Activated T-cell treated with anti-CD3 and anti-CD28 coated beads, Interleukin-2, amount 50 U/mL, for 24 hours (primary cell): ENCODE measurements around the gene ABCC3.

Source experiments
- DNase-seq: peaks from one replicate; pipeline ENCODE4 v3.0.0-alpha.2; 2020
- H3K27ac Mint-ChIP-seq: 2 replicates; pipeline ENCODE4 v1.8.0; 2020; ENCODE audit warnings: mild to moderate bottlenecking, mixed read lengths
- H3K27me3 Mint-ChIP-seq: 2 replicates; pipeline ENCODE4 v1.8.0; 2020; ENCODE audit warnings: mixed read lengths
- H3K36me3 Mint-ChIP-seq: 2 replicates; pipeline ENCODE4 v1.8.0; 2020; ENCODE audit warnings: low read depth, mixed read lengths
- H3K4me1 Mint-ChIP-seq: 2 replicates; pipeline ENCODE4 v1.8.0; 2020; ENCODE audit warnings: low read depth, mixed read lengths
- H3K4me3 Mint-ChIP-seq: 2 replicates; pipeline ENCODE4 v1.8.0; 2020; ENCODE audit warnings: mild to moderate bottlenecking, moderate library complexity, mixed read lengths
- H3K9me3 Mint-ChIP-seq: 2 replicates; pipeline ENCODE4 v1.8.0; 2020; ENCODE audit warnings: mixed read lengths

Gene ABCC3

GRCh38 chr17:50658616-50659015 is 23.9 kb downstream of the ABCC3 start:
- no peaks in the 10 kb centered on the region for H3K9me3 Mint-ChIP-seq
- H3K27ac Mint-ChIP-seq, result no peak overlapping the region
- DNase-seq, result no peak
- H3K36me3 Mint-ChIP-seq, result no peaks in the 10 kb centered on the region
- H3K4me3 Mint-ChIP-seq, result no peak overlapping the region
- peaks cover 16% of the 10 kb centered on the region for H3K4me1 Mint-ChIP-seq
- H3K27me3 Mint-ChIP-seq, result peaks cover 5% of the 10 kb centered on the region

GRCh38 chr17:50659179-50659578 is 24.5 kb downstream of the ABCC3 start:
- no peak overlapping the region for H3K27ac Mint-ChIP-seq
- H3K36me3 Mint-ChIP-seq, result no peaks in the 10 kb centered on the region
- H3K4me3 Mint-ChIP-seq, result no peak overlapping the region
- no peak for DNase-seq
- peaks cover 5% of the 10 kb centered on the region for H3K27me3 Mint-ChIP-seq
- no peaks in the 10 kb centered on the region for H3K9me3 Mint-ChIP-seq
- H3K4me1 Mint-ChIP-seq, result peaks cover 16% of the 10 kb centered on the region

GRCh38 chr17:50660042-50660886 is 25.6 kb downstream of the ABCC3 start:
- H3K4me3 Mint-ChIP-seq, result no peak overlapping the region
- peaks cover 16% of the 10 kb centered on the region for H3K4me1 Mint-ChIP-seq
- no peaks in the 10 kb centered on the region for H3K9me3 Mint-ChIP-seq
- peak overlapping the region; percentile 11 for H3K27ac Mint-ChIP-seq
- peaks cover 5% of the 10 kb centered on the region for H3K27me3 Mint-ChIP-seq
- DNase-seq, result no peak
- no peaks in the 10 kb centered on the region for H3K36me3 Mint-ChIP-seq

GRCh38 chr17:50660887-50661345 is 26.2 kb downstream of the ABCC3 start:
- Mint-ChIP-seq H3K4me1 (peaks cover 16% of the 10 kb centered on the region), H3K36me3 (no peaks in the 10 kb centered on the region), H3K4me3 (no peak overlapping the region), H3K27ac (peak overlapping the region; percentile 92), H3K27me3 (peaks cover 5% of the 10 kb centered on the region), H3K9me3 (no peaks in the 10 kb centered on the region)
- no peak for DNase-seq

GRCh38 chr17:50661348-50661747 is 26.7 kb downstream of the ABCC3 start:
- peaks cover 16% of the 10 kb centered on the region for H3K4me1 Mint-ChIP-seq
- no peak overlapping the region for H3K4me3 Mint-ChIP-seq
- no peaks in the 10 kb centered on the region for H3K36me3 Mint-ChIP-seq
- H3K9me3 Mint-ChIP-seq, result no peaks in the 10 kb centered on the region
- peak overlapping the region; percentile 92 for H3K27ac Mint-ChIP-seq
- no peak for DNase-seq
- peaks cover 3% of the 10 kb centered on the region for H3K27me3 Mint-ChIP-seq

- H3K27ac Mint-ChIP-seq, result peak overlapping the region; percentile 92
- peak; percentile 43 for DNase-seq
- no peaks in the 10 kb centered on the region for H3K9me3 Mint-ChIP-seq
- H3K4me1 Mint-ChIP-seq, result peaks cover 16% of the 10 kb centered on the region
- peaks cover 3% of the 10 kb centered on the region for H3K27me3 Mint-ChIP-seq
- no peaks in the 10 kb centered on the region for H3K36me3 Mint-ChIP-seq
- H3K4me3 Mint-ChIP-seq, result no peak overlapping the region
Observed at GRCh38 chr17:50661795-50662391, 27.2 kb downstream of the ABCC3 start.

- Mint-ChIP-seq H3K36me3 (no peaks in the 10 kb centered on the region), H3K27me3 (peaks cover 3% of the 10 kb centered on the region), H3K27ac (peak overlapping the region; percentile 92), H3K4me3 (no peak overlapping the region), H3K4me1 (peaks cover 16% of the 10 kb centered on the region), H3K9me3 (no peaks in the 10 kb centered on the region)
- no peak for DNase-seq
Observed at GRCh38 chr17:50662632-50663225, 28.0 kb downstream of the ABCC3 start.

GRCh38 chr17:50663812-50664374 is 29.2 kb downstream of the ABCC3 start:
- DNase-seq, result no peak
- no peaks in the 10 kb centered on the region for H3K9me3 Mint-ChIP-seq
- H3K36me3 Mint-ChIP-seq, result no peaks in the 10 kb centered on the region
- peaks cover 16% of the 10 kb centered on the region for H3K4me1 Mint-ChIP-seq
- no peaks in the 10 kb centered on the region for H3K27me3 Mint-ChIP-seq
- H3K27ac Mint-ChIP-seq, result no peak overlapping the region
- H3K4me3 Mint-ChIP-seq, result no peak overlapping the region

GRCh38 chr17:50664788-50665458 is 30.2 kb downstream of the ABCC3 start:
- Mint-ChIP-seq H3K4me3 (no peak overlapping the region), H3K4me1 (peaks cover 16% of the 10 kb centered on the region), H3K36me3 (no peaks in the 10 kb centered on the region), H3K27ac (no peak overlapping the region), H3K9me3 (no peaks in the 10 kb centered on the region), H3K27me3 (no peaks in the 10 kb centered on the region)
- no peak for DNase-seq

GRCh38 chr17:50665838-50666237 is 31.2 kb downstream of the ABCC3 start:
- Mint-ChIP-seq H3K27me3 (no peaks in the 10 kb centered on the region), H3K27ac (no peak overlapping the region), H3K9me3 (no peaks in the 10 kb centered on the region), H3K36me3 (no peaks in the 10 kb centered on the region), H3K4me1 (peaks cover 16% of the 10 kb centered on the region), H3K4me3 (no peak overlapping the region)
- no peak for DNase-seq

- Mint-ChIP-seq H3K4me1 (peaks cover 12% of the 10 kb centered on the region), H3K36me3 (no peaks in the 10 kb centered on the region), H3K9me3 (no peaks in the 10 kb centered on the region), H3K4me3 (no peak overlapping the region), H3K27ac (no peak overlapping the region), H3K27me3 (no peaks in the 10 kb centered on the region)
- DNase-seq, result no peak
Observed at GRCh38 chr17:50666316-50666715, 31.6 kb downstream of the ABCC3 start.

- H3K4me3 Mint-ChIP-seq, result no peak overlapping the region
- DNase-seq, result no peak
- H3K9me3 Mint-ChIP-seq, result no peaks in the 10 kb centered on the region
- peaks cover 3% of the 10 kb centered on the region for H3K4me1 Mint-ChIP-seq
- no peaks in the 10 kb centered on the region for H3K27me3 Mint-ChIP-seq
- no peak overlapping the region for H3K27ac Mint-ChIP-seq
- no peaks in the 10 kb centered on the region for H3K36me3 Mint-ChIP-seq
Observed at GRCh38 chr17:50667259-50668024, 32.8 kb downstream of the ABCC3 start.

- H3K4me3 Mint-ChIP-seq, result no peak overlapping the region
- H3K27ac Mint-ChIP-seq, result no peak overlapping the region
- H3K27me3 Mint-ChIP-seq, result no peaks in the 10 kb centered on the region
- H3K36me3 Mint-ChIP-seq, result no peaks in the 10 kb centered on the region
- DNase-seq, result no peak
- no peaks in the 10 kb centered on the region for H3K4me1 Mint-ChIP-seq
- H3K9me3 Mint-ChIP-seq, result no peaks in the 10 kb centered on the region
Observed at GRCh38 chr17:50668025-50668837, 33.5 kb downstream of the ABCC3 start.
